Measurements from ENCODE around the gene OPN1SW.

DNA sequence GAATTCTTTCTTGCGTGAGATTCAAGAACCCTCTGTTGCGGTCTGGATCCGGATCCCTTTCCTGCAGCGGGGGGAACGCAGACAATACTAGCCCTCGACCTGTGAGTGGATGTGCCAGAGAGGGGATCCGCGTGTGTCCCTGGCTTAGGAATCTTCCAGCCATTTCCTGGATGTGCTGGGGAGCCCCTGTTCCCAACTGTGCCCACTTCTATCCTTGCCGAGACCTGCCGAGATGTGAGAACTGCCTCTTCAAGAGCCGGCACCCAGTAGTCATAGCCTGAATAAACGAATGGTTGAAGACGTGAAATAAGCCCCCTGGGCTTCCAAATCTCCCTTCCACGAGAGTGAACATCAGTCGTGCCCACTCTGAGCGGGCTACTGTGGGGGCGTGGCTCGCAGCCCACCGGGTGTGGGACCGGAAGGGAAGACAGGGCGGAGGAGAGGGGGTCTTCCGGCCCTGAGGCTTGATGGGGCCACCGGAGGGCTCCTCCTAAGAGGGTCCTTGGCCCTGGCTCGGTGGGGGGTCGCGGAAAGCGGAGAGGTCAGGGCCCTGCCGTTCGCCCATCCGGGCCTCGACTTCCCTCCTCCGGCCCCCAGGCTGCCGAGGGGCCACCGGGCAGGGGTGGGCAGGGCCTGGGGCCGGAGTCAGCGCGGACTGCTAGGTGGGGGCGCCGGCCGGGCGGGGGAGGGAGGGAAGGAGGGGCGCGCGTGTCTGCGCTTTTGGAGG is 14.9 kb upstream of the OPN1SW start:
- TF ChIP-seq, protein P1, sequence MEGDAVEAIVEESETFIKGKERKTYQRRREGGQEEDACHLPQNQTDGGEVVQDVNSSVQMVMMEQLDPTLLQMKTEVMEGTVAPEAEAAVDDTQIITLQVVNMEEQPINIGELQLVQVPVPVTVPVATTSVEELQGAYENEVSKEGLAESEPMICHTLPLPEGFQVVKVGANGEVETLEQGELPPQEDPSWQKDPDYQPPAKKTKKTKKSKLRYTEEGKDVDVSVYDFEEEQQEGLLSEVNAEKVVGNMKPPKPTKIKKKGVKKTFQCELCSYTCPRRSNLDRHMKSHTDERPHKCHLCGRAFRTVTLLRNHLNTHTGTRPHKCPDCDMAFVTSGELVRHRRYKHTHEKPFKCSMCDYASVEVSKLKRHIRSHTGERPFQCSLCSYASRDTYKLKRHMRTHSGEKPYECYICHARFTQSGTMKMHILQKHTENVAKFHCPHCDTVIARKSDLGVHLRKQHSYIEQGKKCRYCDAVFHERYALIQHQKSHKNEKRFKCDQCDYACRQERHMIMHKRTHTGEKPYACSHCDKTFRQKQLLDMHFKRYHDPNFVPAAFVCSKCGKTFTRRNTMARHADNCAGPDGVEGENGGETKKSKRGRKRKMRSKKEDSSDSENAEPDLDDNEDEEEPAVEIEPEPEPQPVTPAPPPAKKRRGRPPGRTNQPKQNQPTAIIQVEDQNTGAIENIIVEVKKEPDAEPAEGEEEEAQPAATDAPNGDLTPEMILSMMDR (IDR thresholded peaks at IDR 0.05; ENCODE audit: low read length) = no peak
- no peak for TF ChIP-seq EZH2 (IDR thresholded peaks at IDR 0.05; ENCODE audit: borderline replicate concordance, low read length)

Measured in OCI-LY1 (cell line).